GM19193 (cell line): ENCODE data around the gene UMODL1.

ENCODE experiments used
- POLR2A ChIP-seq: IDR thresholded peaks from 4 replicates; pipeline ENCODE4 v1.6.1; 2011; ENCODE audit not compliant: insufficient read depth, insufficient read length; ENCODE audit errors: extremely low read depth

UMODL1 gene

DNA sequence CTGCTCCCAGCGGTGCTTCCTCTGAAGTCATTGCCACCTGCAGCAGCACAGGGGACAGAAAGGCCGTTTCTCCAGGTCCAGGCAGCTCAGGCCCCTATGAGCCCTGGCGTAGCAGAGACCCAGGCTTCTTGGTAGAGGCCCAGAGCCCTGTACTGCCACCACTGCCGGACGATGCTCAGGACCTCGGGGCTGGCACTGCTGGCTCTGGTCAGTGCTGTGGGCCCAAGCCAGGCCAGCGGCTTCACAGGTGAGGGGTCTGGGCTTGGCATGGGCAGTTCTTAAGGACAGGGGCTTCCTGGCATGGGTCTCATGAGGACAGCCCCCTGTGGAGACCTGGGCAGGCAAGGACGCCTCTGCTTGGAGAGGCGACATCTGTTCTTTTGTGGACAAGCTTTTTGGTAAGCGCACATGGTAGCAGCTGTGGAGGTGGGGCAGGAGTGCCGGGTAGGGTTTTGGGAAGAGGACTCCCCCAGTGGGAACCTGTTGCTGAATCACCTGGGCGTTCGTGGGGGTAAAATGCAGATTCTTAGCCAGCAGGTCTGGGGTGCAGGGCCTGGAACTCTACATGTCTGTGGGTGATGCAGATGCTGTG lies at the start of gene UMODL1:
Gene UMODL1, plus strand, starts transcription at position 172 of the 592 bp plus-strand sequence. Its CDS starts 0 bp downstream, at position 172.
- no peak for TF ChIP-seq POLR2A

DNA sequence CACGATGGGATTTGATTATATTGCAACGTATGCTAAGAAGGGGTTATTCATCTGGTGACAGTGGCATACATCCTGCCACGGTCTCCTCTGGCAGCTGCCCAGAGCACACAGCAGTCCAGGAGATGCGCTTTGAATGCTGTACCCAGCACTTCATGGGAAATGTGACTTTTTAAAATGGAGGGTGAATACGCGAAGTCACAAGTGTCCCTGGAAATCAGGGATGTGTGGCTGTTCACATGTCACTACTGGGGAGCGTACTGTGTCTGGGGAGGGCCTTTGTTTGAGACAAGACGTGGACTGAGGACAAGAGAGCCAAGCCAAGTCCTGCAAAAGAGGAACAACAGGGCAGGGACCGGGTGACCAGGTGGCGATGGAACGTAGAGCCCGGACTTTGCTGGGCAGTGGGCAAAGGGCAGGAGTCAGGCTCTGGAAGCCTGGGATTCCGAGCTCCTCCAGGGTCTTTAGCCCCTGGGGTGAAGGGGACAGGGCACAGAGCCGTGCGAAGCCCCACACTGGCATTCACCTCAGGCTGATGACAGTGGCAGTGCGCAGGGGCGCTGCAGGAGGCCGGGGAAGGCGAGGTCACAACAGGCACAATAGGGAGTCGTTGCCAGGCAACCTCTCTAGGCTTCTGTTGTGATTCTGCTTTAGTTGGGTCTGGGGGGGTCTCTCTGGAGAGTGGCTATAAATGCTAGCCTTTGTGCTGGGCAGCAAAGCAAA lies 49.6 kb upstream of the UMODL1 start:
- TF ChIP-seq POLR2A = no peak

DNA sequence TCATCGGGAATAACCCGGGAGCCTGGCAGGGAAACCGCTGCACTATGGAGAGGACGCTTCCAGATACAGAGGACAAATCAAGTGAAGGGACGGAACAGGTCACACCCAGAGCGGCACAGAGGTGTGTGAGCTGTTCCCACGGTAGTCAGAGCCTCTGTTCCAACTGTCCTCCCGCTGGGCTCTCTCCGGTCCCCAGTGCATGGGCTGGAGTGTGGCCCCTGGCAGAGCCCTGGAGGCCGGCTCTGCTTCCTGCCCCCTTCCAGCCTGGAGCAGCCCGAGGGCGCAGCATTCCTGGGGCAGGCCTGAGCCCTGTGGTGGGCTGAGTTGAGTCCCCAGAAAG lies 49.1 kb upstream of the UMODL1 start:
- TF ChIP-seq POLR2A = no peak

- no peak for TF ChIP-seq POLR2A
Measured at GRCh38 chr21:42022906-42023305, 48.2 kb upstream of the UMODL1 start.

DNA sequence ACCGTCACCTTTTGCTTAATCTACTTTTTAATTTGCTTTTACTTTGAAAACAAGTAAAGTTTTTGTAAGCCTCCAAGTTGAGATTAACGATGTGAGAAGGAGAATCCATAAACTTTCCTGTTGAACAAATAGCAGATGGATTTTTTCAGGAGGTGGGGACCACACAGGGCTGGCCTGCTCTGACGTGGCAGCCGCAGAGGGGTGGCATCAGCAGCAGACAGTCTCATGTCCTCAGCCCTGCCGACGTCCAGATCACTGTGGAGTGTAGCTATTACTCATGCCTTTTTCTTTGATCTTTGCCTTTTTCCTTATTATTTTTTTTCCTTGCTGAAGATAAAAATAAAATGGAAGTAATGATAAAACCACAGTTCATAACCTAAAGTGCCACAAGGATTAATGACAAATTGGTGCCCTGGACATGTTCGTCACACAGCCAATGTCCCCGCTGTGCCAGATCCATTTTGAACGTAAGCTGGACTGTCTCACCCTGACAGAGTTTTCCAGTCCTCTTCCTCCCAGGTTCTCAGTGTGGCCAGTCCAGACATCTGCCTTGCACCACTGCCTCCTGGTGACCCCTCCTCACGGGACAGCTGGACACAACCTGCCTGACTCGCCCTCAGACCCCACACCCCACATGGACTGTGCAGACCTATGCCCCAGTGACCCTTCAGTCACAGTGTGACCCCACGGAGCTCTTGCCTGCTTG lies 45.6 kb upstream of the UMODL1 start:
- TF ChIP-seq POLR2A = no peak

- TF ChIP-seq POLR2A = no peak
Measured at GRCh38 chr21:42026082-42026435, 45.1 kb upstream of the UMODL1 start.

DNA sequence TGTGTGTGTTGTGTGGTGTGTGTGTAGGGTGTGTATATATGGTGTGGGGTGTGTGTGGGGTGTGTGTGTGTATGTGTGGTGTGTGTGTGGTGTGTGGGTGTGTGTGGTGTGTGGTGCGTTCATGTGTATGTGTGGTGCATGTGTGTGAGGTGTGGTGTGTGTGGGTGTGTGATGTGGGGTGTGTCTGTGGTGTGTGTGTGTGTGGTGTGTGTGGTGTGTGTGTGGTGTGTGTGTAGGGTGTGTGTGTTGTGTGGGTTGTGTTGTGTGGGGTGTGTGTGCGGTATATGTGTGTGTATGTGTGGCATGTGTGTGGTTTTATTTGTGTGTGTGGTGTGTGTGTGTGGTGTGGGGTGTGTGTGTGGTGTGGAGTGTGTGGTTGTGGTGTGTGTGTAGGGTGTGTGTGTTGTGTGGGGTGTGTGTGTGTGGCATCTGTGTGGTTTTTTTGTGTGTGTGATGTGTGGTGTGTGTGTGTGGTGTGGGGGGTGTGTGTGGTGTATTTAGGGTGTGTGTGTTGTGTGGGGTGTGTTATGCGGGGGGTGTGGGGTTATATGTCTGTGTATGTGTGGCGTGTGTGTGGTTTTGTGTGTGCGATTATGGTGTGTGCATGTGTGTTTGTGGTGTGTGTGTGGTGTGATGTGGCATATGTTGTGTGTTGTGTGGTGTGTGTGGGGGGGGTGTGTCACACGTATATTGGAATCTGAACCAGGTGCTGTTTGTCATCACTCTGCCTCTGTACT lies 43.9 kb upstream of the UMODL1 start:
- no peak for TF ChIP-seq POLR2A

- no peak for TF ChIP-seq POLR2A
Measured at GRCh38 chr21:42027822-42028765, 43.0 kb upstream of the UMODL1 start.

DNA sequence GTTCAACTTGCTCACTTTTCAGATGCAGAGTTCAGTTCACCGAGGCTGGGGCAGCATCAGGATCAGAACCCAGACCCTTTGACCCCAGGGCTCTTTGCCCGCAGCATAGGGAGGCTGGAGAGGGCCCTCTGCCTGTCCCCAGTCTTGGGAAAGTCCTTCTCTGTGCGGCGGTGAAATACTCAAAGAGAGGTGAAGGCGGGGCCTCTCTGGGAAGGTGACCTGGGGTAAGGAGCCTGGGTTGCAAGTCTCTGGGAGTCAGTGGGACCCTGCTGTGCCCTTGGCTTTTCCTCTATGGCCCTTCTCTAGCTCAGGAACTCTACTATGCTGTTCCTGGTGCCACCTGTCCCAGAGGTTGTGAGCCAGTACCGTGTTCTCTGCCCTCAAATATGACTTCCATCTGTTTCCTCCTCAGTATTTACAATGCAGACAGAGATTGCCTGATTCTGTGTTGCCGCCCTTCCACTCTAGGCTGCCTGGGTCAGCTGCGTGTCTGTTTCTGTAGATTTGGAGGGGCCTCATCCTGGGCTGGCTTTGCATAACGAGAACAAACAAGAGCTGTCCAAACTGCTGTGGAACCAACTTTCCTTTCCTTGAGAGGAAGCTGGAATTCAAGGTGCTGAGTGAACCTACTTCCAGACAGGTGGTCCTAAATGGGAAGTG lies 42.2 kb upstream of the UMODL1 start:
- TF ChIP-seq POLR2A = no peak

- TF ChIP-seq POLR2A = no peak
Measured at GRCh38 chr21:42030311-42030710, 40.8 kb upstream of the UMODL1 start.

GRCh38 chr21:42031241-42031640 lies 39.9 kb upstream of the UMODL1 start:
- TF ChIP-seq POLR2A = no peak

- no peak for TF ChIP-seq POLR2A
Measured at GRCh38 chr21:42031816-42032215, 39.3 kb upstream of the UMODL1 start.

GRCh38 chr21:42032266-42032665 lies 38.9 kb upstream of the UMODL1 start:
- TF ChIP-seq POLR2A = no peak

DNA sequence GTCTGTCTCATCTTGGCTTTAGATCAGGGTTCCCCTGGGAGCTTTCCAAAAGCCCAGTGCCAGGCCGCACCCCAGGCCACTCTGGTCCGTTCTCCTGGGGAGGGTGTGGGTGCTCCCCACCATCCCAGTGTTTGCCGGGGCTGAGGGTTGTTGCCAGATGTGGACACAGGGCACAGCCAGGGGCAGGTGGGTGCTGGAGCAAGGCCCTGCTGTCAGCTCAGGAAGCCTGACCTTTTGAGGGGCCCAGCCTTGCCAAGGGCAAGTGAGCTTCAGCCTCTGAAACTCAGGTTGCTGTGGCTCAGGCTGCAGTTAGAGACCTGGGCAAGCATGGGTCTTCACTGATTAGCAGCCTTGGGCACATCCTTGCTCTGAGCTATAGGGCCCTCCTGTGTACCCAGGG lies 38.1 kb upstream of the UMODL1 start:
- TF ChIP-seq POLR2A = no peak
